ENCODE data around the gene RBM47.
"Not testable (repeated sequence)": the region's sequence is repeated elsewhere in the genome, so short reads cannot be mapped to it uniquely, and the experiment has no call there.

The RBM47 gene

DNA sequence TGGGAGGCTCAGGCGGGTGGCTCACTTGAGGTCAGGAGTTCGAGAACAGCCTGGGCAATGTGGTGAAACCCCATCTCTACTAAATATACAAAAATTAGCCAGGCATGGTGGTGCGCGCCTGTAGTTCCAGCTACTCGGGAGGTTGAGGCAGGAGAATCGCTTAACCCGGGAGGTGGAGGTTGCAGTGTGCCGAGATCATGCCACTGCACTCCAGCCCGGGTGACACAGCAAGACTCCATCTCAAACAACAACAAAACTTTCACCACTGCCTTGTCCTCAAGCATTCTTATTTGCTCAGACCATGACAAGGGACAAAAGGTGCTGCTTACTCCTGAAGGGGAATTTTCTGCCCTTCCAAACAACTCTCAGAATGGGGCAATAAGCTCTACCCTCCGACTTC lies 194.4 kb downstream of the RBM47 start:
- FAIRE-seq = not testable (repeated sequence)

DNA sequence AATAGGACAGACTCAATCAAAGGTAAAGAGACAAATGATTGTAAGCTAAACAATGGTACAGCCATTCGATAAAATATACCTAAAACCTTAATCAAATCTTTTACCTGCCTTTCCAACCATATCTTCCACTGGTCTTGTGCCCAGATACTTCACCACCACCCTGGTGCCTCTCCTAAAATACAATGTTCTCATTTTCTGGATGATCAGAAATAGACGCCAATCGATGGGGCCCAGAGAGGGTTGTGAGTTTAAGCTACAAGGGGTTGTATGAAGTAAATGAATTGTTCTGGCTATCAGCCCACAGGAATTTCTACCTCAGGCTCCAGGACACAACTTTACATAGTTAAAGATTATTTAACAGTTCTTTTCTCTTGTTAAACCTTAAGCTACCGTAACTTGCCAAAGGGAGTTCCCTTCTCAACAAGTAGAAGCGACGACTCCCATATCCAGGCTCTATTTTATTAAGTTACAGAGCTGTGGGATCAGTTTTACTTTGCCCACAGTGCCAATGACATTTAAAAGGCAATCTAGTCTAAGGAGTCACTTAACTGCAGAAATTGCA lies 195.5 kb downstream of the RBM47 start:
- FAIRE-seq = no peak

DNA sequence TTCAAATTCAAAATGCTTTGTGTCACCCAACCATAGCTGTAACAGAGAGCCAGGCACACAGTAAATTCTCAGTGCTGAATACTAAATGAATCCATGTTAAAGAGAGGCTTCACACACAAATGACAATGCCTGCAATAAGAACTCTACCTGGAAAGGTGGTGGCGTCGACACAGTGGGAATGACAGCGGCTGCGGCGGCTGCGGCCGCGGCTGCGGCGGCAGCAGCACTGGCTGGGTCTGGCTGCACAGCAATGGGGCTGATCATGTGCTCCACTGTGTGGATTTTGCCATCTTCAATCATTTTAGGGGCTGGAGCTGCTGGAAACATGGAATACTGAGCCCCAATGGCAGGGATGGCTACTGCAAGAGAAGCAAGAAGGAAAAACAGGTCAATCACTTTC lies 197.2 kb downstream of the RBM47 start:
- no peak for FAIRE-seq

DNA sequence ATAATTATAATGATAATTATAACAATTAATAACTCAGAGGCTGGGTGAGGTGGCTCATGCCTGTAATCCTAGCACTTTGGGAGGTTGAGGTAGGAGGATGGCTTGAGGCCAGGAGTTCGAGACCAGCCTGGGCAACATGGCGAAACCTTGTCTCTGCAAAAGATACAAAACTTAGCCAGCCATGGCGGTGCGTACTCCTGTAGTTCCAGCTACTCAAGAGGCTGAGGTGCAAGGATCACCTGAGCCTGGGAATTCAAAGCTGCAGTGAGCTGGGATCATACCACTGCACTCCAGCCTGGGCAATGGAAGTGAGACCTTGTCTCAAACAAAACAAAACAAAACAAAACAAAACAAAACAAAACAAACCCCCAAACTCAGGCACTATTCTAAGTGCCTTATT lies 201.8 kb downstream of the RBM47 start:
- FAIRE-seq = not testable (repeated sequence)

DNA sequence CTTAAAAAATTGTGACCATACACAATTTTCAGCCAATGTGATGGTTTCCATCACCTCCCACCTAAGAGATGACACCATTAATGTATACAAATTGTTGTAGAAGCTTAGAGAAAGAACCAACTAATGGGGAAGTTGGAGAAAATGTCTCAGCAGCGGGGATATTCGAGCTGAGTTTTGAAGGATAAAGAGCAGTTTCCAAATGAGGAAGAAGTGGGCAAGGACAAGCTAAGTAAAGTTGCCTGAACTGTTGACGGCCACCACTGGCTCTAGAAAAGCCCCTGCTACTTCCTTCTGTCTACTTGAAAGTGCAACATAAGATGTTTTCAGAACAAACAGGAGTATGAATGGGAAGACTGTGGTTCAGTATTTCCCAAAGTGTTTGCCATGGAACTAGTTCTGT lies 202.5 kb downstream of the RBM47 start:
- FAIRE-seq = no peak

DNA sequence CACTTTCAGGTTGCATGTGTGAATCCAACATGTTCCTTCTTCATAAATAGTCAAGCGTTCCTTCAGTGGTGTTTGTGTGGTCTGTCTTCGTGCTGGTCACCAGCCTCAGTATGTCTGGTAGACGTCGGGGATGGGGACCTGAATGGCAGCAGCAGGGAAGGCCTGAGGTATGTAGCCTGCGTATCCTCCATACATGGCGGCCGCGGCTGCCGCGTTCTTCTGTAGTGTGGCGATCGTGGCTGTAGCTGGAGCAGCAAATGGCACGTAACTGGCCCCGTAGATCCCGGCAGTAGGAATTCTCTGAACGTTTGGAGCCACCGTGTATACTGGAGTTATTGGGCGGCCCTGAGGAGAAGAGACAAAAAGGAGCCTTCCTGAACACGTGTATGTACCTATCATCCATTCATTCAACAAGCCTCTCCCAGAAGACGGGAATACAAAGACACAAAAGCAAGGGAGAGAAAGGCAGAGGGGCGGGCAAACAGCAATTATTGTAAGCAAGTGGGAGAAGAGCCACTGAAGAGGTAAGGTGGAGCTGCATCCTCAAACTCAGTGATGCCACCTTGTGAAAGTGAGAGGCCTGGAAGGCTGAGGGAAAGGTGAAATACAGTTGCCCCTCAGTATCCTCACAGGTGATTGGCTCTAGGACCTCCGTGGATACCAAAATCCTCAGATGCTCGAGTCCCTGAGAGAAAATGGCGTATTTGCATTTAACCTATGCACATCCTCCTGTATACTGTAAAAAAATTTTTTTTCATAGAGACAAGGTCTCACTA lies 203.7 kb downstream of the RBM47 start:
- no peak for FAIRE-seq

DNA sequence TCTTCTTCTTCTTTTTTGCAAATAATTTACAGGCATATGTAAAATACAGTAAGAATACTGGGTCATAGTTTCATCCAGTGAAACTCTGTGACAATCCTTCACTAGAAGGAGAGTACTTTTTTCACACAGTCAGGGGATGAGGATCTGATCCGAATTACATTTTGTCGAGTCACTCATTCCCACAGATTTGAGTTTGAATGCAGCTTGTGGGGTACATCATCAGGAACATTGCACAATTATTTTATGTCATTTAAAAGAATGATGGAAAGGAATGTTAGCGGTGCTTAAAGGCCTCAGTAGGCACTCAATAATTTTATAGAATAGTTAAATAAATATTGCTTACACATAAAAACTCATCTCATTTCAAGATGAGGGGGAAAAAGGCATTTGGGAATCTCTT lies 205.9 kb downstream of the RBM47 start:
- no peak for FAIRE-seq

DNA sequence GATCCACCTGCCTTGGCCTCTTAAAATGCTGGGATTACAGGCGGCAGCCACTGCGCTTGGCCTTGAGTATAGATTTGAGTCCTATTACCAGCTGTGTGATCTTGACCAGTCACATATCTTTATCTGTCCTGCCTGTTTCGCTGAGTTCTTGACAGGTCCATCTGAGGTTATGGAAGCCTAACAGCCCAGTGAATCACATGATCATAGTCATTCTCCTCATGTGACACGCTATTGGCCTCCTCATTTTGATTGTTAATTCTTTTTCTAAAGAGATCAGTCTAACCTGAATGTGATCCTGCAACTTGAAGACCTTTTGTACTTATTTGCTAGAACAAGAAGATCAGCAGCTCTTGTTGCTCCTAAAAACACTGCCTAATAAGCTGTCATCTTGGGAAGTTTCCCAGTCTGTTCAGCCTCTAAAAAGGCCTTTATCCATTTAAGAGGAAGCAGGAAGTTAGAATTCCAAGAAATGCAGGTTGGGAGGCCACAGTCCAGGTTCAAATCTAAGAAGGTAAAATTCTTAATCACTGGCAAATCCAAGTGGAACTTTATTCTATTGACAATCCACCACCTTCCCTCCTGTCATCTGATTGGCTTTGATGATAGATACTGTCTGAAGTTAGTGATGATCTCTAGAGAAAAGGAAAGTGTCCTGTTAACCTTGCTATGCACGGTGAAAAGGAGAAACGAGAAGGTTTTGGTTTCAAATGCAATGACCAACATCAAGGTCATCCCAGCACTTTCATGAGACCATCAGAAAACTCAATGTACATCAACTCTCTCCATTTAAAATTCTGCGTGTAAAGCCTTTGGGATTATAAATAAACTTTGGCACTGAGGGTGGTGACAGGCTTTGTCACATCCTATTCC lies 207.6 kb downstream of the RBM47 start:
- no peak for FAIRE-seq

DNA sequence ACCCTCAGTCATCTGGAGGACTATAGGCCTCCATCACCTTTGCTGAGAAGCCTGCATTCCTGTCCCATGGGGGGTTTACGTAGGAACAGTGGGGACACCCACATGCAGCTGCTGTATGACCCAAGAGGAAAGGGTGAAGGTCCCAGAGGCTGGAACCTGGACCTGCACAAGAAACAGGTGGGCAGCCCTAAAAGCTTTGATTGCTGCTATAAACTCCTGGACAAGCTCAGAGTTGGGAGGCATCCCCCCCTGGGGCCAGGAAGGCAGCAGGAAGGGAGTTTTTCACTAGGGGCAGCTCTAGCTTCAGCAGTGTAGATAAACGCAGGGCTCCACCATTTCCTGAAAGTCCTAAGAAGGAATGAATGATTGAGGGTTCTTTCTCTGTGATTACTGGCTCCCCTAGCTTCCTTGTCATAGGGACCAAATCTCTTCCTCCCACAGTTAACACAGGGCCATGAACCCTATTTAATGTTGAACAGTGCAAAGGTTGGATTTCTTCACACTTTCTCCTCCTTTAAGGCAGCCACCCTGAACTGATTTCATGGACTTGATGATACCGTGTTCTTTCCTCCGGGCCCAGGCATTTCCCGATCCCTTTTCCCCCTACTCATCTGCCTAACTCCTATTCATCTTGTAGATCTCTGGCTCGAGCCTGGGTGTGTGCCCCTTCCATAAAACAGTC lies 210.3 kb downstream of the RBM47 start:
- FAIRE-seq = no peak

DNA sequence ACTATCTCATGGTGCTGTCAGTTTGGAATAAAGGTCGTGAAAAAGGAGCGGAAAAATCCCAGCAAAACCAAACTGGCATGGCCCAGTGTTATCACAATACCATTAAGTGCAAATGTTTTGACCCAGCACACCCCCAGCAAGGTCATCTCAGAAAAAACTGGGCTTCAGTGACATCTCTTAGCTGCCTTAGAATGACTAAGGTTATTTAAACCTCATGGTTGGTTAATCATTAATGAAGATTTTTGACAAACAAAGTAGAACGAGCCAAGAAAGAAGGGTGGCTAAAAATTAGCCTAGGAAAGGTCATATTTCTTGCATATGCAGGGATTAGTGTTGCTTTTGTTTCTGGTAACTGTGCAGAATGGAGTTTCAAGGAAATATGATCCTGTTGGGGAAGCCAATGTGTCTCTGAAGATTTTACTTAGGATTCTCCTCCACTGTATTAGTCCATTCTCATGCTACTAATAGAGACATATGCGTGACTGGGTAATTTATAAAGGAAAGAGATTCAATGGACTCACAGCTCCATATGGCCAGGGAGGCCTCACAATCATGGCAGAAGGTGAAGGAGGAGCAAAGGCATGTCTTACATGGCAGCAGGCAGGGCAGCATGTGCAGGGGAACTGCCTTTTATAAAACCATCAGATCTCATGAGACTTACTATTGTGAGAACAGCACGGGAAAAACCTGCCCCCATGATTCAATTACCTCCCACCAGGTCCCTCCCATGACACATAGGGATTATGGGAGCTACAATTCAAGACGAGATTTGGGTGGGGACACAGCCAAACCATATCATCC lies 211.0 kb downstream of the RBM47 start:
- no peak for FAIRE-seq

DNA sequence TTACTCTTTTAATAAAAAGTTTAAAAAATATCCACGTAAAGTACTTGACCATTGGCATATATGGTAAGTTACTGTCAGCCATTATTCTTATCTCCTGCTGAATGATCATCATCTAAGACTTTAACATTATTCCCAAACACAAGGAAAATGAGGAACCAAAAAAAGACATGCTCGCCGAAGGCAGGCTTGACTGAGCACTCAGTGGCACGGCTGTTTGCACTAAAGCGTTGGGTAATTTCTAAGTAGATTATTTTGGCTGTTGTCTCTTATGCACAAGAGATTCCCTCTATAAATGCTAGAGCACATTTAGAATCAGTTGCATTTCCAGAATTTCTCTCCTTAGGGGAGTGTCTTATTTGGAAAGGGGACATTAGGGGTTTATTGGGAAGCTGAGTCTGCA lies 211.7 kb downstream of the RBM47 start:
- no peak for FAIRE-seq

DNA sequence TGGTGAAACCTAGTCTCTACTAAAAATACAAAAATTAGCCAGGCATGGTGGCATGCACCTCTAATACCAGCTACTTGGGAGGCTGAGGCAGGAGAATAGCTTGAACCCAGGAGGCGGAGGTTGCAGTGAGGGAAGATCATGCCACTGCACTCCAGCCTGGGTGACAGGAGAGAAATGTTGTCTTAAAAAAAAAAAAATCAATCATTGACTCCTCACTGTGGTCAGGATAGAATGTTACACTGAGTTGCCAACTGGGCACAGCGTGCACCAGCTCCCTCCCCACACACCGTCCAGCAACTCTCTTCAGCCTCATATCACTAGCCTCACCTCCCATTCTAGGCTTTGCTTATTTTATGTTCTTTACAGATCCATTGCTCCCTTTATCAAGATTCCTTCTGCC lies 215.0 kb downstream of the RBM47 start:
- no peak for FAIRE-seq

DNA sequence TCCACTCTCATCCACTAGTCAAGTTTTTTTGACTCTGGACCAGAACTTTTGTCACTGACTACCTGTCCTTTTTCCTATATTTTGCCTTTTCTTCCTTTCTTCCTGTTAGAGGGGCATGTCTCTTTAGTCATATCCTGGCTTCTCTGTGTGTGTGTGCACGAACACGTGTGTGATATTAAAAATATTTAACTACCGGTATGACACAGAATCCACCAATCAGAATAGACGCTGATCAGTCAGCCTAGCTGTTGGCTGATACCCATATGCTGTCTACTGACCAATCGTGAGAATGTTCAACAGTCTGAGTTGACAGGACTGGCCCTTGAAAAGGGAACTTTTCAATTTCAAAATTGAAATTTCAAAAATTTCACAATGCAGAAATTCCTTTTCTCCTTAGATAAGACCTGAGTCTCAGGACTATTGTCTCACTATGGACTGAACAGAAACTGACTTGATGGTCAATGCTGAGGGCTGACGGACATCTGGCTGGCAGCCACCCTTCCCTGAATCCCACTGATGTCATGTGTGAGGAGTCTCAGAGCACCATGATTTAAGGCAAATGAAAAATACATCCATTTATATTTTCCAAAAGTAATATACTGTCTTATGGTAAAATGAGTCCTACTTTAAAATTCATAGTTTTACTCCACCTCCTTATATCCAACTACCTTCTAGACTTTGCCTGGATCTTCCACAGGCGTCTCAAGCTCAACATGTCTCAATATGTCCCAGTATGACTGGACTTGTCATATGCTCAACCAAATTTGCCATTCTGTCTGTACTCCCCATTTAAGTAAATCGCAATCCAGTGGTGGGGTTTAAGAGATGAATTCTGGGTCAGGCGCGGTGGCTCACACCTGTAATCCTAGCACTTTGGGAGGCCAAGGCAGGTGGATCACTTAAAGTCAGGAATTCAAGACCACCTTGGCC lies 216.5 kb downstream of the RBM47 start:
- FAIRE-seq = no peak

DNA sequence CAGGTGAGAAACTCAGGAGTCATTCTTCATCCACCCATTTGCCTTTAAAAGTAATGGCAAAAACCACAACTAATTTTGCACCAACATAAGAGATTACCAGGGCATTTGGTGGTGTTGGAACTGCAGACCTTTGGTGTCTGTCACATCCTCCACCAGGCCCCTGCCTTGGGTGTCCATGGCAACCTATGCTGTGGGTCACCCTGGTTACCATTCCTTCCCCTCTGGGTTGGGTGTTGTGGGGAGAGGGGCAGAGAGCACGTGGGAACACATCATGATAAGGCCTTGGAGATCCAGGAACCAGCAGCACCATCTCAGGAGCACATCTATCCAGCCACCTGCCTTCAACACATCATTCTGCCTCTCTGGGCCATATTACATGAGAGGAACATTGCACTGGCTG lies 217.3 kb downstream of the RBM47 start:
- FAIRE-seq = no peak

DNA sequence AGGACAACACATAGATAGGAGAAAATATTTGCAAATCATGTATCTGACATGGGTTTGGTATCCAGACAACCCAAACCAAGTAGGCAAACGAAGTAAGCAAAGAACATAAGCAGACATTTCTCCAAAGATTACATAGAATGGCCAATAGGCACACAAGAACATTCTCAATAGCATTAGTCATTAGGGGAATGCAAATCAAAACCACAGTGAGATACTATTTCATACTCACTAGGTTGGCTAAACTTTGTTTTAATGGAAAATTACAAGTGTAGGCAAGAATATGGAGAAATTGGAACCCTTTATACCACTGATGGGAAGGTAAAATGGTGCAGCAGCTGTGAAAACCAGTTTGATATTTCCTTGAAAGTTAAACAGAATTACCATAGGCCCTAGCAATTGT lies 219.8 kb downstream of the RBM47 start:
- FAIRE-seq = no peak

DNA sequence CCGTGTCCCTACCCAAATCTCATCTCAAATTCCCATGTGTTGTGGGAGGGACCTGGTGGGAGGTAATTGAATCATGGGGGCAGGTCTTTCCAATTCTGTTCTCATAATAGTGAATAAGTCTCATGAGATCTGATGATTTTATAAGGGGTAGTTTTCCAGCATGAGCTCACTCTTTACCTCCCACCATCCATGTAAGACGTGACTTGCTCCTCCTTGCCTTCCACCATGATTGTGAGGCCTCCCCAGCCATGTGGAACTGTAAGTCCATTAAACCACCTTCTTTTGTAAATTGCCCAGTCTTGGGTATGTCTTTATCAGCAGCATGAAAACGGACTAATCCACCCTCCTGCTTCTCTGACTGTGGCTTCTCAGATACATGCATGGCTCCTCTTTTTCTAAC lies 222.2 kb downstream of the RBM47 start:
- not testable (repeated sequence) for FAIRE-seq

DNA sequence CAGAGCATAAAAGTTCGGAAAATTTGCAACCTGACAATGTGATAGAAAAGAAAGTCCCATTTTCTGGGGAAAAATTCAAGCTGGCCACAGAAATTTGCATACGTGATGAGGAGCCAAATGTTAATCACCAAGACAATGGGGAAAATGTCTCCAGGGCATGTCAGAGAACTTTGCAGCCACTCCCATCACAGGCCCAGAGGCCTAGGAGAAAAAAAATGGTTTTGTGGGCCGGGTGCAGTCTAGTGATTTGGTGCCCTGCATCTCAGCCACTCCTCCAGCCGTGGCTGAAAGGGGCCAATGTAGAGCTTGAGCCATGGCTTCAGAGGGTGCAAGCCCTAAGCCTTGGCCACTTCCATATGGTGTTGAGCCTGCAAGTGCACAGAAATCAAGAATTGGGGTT lies 223.3 kb downstream of the RBM47 start:
- no peak for FAIRE-seq

DNA sequence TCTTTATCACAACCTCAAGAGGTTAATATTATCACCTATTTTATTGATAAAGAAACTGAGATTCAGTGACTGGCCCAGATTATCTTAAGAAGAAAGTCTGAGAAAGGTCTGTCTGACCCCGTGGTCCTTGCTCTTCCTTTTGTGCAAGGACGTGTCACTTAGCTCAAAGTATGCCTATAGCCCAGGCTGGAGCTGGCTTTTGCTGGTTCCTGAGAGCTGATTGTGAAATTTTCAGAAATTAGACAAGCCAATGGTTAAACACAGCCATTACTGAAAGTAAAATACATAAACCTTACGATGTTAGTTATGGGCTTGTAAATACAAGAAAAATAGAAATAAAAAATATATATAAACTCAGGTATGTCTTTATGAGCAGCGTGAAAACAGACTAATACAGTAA lies 224.5 kb downstream of the RBM47 start:
- FAIRE-seq = no peak

DNA sequence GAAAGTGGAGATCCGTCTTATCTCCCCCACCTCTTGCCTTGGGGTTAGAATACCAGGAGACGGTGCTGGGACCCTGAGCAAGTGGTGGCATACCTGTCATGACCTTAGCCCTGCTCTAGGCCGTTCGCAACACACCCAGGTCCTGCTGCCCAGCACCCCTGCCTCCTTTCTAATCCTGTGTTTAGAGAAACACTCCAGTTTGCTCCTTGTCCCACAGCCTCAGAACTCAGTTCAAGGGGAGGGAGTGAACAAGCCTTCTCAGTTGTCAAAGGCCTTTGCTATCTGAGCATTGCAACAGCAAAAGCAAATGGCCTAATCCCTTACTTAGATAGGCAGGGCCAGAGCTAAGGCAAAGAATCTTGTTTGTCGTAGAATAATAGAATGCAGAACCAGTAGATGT lies 226.6 kb downstream of the RBM47 start:
- FAIRE-seq = no peak

DNA sequence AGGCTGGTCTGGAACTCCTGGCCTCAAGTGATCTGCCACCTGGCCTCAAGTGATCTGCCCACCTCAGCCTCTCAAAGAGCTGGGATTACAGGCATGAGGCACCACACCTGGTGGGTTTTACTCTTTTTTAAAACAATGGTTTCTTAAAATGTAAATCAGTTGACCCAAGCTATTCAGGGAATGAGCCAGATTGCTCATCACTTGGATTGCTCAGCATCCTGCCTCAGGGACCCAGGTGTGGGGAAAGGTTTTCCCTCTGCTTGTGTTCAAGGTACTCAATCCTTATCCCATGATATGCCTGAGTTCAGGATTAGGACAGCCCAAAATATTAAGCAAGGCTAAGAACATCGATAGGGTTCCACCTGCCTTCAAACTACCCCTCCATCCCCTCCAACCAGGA lies 227.1 kb downstream of the RBM47 start:
- no peak for FAIRE-seq

DNA sequence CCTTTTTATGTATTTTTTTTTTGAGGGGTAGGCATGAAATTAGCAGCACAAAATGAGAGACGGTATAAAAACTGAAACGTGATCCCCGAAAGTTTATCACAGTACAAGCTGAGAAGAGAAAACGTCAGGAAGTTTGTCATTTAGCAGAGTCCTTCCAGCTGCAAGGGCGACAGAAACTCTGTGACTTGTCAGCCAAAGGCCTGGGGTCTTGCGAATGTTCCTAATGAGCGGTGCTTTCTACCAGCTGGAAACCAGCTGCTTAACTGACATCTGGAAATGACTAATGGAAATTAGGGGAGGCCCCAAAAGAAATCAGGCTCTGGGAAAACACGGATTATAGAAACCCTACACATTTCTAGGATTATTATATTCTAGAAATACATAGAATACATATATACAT lies 228.0 kb downstream of the RBM47 start:
- FAIRE-seq = no peak
